ENCODE measurements around the gene KMO.

The KMO gene

GRCh38 chr1:241527146-241527545 is 5.0 kb upstream of the KMO start:
- DNase-seq (ENCODE audit: low spot score in 2 of 2) (no peak), ATAC-seq (no peak)
- no peak overlapping the region for H3K27ac Mint-ChIP-seq
- peaks cover 8% of the 10 kb centered on the region for H3K4me1 Mint-ChIP-seq
- H3K9me3 Mint-ChIP-seq, result no peaks in the 10 kb centered on the region
- no peaks in the 10 kb centered on the region for H3K36me3 Mint-ChIP-seq
- no peak overlapping the region for H3K4me3 Mint-ChIP-seq

DNA sequence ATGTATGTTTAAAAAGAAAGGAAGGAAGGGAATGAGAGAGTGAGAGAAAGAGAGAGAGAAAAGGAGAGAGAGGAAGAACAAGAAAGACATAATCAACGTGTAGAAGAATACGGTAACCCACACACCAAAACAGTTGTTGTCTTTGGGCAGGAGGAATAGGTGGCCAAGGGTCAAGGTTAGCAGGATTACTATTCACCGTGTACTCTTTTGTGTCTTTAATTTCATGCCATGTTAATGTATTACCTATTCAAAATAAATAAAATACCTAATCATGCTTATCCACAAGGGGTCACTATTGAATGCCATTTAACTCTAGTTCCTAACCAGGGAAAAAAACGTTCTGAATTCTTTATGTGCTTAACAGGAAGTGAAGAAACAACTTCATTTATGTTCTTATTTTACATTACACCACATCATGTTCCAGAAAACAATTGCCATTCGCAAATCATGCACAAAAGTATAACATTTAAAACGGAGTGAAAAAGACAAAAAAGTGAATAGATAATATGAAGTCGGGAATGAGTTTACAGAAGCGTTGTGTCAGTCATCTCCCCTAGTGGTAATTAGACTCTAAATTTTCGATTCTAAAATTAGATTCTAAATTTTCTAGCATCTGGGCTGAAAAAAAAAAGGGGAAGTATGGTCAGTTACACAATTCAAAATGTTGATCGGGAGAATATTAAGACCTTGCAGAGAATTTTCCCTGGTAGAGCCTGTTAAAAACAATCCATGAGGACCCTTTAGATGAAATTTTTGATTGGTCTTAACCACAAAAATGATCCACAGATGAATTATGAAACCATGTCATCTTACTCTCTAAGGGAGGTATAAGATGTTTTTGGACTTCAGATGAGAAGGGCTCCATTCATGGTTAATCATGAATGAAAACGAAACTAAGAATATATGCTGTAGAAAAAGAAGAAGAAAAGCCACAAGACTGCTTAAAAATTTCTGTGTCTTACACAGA is 700 bp upstream of the KMO start:
- H3K4me1 Mint-ChIP-seq, result peaks cover 8% of the 10 kb centered on the region
- no peaks in the 10 kb centered on the region for H3K9me3 Mint-ChIP-seq

GRCh38 chr1:241532864-241533263 is 686 bp downstream of the KMO start:
- peaks cover 8% of the 10 kb centered on the region for H3K4me1 Mint-ChIP-seq
- no peak overlapping the region for H3K27ac Mint-ChIP-seq
- no peak overlapping the region for H3K4me3 Mint-ChIP-seq
- H3K36me3 Mint-ChIP-seq, result no peaks in the 10 kb centered on the region
- H3K9me3 Mint-ChIP-seq, result no peaks in the 10 kb centered on the region
- DNase-seq (ENCODE audit: low spot score in 2 of 2) (no peak), ATAC-seq (peak; percentile 67)

More for the DNA sequence above, 700 bp upstream of the KMO start:
- Mint-ChIP-seq H3K4me3 (peak overlapping the region; percentile 72), H3K27ac (peak overlapping the region; percentile 74), H3K36me3 (no peaks in the 10 kb centered on the region)
- ATAC-seq (peak; percentile 81), DNase-seq (ENCODE audit: low spot score in 2 of 2) (no peak)

GRCh38 chr1:241533326-241534115 is 1.3 kb downstream of the KMO start:
- Mint-ChIP-seq H3K9me3 (no peaks in the 10 kb centered on the region), H3K36me3 (no peaks in the 10 kb centered on the region), H3K27ac (no peak overlapping the region), H3K4me1 (peaks cover 8% of the 10 kb centered on the region), H3K4me3 (no peak overlapping the region)
- no peak for ATAC-seq
- DNase-seq (ENCODE audit: low spot score in 2 of 2), result no peak

DNA sequence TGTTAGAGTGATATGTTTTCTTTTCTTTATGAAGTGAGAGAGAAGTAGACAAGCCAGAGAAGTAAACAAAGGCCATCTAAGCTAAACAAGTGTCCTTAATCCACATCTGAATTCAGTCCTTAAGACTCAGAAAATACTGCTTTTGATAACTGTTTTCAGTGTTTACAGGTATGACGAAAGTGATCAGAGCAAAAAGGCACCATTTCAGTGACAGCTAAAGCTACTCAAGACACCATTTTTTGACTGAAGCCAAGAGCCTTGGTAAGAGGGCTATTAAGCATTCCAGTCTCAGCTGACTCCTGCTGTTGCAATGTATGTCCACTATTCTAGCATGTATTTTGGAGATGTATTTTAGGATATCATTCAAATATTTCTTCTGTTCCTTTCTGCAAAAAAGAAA is 4.1 kb downstream of the KMO start:
- H3K9me3 Mint-ChIP-seq, result no peaks in the 10 kb centered on the region

GRCh38 chr1:241536969-241537368 is 4.8 kb downstream of the KMO start:
- Mint-ChIP-seq H3K9me3 (no peaks in the 10 kb centered on the region), H3K4me1 (no peaks in the 10 kb centered on the region), H3K36me3 (no peaks in the 10 kb centered on the region), H3K27ac (no peak overlapping the region), H3K4me3 (no peak overlapping the region)
- no peak for DNase-seq (ENCODE audit: low spot score in 2 of 2)
- ATAC-seq, result no peak

More for the DNA sequence above, 4.1 kb downstream of the KMO start:
- DNase-seq (ENCODE audit: low spot score in 2 of 2) (no peak), ATAC-seq (no peak)
- no peaks in the 10 kb centered on the region for H3K36me3 Mint-ChIP-seq
- no peak overlapping the region for H3K27ac Mint-ChIP-seq
- no peak overlapping the region for H3K4me3 Mint-ChIP-seq
- H3K4me1 Mint-ChIP-seq, result peaks cover 6% of the 10 kb centered on the region

GRCh38 chr1:241542199-241542907 is 10.2 kb downstream of the KMO start:
- H3K4me3 Mint-ChIP-seq, result no peak overlapping the region
- no peak overlapping the region for H3K27ac Mint-ChIP-seq

DNA sequence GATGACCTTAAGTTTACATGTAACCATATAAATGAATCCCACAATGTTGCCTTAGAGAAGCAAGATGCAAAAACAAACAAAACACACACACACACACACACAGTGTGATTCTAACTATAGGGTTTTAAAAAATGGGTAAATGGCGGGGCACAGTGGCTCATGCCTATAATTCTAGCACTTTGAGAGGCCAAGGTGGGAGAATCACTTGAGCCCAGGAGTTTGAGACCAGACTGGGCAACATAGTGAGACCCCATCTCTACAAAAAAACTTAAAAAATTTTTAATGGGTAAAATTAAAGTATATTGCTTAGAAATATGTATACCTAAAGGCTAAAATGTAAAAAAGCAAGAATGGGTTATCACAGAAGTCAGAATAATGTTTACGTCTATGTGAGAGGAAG is 15.8 kb downstream of the KMO start:
- Mint-ChIP-seq H3K36me3 (no peaks in the 10 kb centered on the region), H3K9me3 (no peaks in the 10 kb centered on the region), H3K4me3 (no peak overlapping the region), H3K27ac (no peak overlapping the region), H3K4me1 (peaks cover 13% of the 10 kb centered on the region)
- DNase-seq (ENCODE audit: low spot score in 2 of 2) (no peak), ATAC-seq (no peak)

More at GRCh38 chr1:241542199-241542907, 10.2 kb downstream of the KMO start:
- no peak for ATAC-seq
- no peaks in the 10 kb centered on the region for H3K9me3 Mint-ChIP-seq
- DNase-seq (ENCODE audit: low spot score in 2 of 2), result no peak
- no peaks in the 10 kb centered on the region for H3K4me1 Mint-ChIP-seq
- no peaks in the 10 kb centered on the region for H3K36me3 Mint-ChIP-seq

GRCh38 chr1:241550318-241550717 is 18.1 kb downstream of the KMO start:
- H3K4me1 Mint-ChIP-seq, result peaks cover 13% of the 10 kb centered on the region
- no peaks in the 10 kb centered on the region for H3K36me3 Mint-ChIP-seq
- no peak overlapping the region for H3K4me3 Mint-ChIP-seq
- no peaks in the 10 kb centered on the region for H3K9me3 Mint-ChIP-seq
- DNase-seq (ENCODE audit: low spot score in 2 of 2) (no peak), ATAC-seq (no peak)
- no peak overlapping the region for H3K27ac Mint-ChIP-seq

DNA sequence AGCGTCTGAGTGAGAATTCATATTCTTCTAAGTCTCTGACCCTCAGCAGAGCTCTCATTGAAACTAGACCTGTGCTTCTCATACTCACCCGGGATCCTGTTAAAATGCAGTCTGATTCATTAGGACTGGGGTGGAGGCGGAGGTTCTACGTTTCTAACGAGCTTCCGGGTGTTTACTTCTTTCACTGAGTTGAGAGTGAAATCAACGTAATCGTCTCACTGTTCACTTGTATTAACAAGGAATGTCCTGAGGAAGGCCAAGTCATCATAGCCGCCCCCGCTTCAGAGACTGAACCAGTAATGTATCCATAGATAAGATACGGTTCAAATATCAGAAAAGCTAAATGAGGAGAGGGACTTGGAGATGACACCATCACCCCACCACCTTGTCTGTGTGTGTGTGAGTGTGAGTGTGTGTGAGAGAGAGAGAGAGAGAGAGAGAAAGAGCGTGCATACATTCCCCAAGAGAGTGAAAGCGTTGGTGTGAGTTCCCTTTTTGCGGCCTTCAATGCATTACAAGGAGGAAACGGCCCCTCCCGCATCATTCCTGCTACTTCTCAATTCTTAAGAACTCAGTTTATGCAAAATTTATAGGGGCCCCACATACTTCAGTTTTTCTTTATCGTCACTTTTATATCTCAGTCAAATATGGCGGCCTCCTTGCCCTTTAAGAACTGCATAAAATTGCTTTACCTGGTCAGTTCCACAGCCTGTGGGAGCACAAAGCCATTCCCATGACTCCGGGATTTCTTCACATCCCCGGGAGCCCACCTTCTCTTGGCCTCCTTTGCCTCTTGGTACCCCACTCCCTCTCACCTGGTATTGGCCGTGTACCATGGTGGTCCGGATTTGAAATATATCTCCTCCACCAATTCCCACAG is 19.8 kb downstream of the KMO start:
- peaks cover 13% of the 10 kb centered on the region for H3K4me1 Mint-ChIP-seq
- no peaks in the 10 kb centered on the region for H3K36me3 Mint-ChIP-seq
- no peaks in the 10 kb centered on the region for H3K9me3 Mint-ChIP-seq
- peak; percentile 92 for ATAC-seq
- DNase-seq (ENCODE audit: low spot score in 2 of 2), result peak in 1 of 2 donors; percentile 53
- peak overlapping the region; percentile 38 for H3K4me3 Mint-ChIP-seq
- peak overlapping the region; percentile 75 for H3K27ac Mint-ChIP-seq

DNA sequence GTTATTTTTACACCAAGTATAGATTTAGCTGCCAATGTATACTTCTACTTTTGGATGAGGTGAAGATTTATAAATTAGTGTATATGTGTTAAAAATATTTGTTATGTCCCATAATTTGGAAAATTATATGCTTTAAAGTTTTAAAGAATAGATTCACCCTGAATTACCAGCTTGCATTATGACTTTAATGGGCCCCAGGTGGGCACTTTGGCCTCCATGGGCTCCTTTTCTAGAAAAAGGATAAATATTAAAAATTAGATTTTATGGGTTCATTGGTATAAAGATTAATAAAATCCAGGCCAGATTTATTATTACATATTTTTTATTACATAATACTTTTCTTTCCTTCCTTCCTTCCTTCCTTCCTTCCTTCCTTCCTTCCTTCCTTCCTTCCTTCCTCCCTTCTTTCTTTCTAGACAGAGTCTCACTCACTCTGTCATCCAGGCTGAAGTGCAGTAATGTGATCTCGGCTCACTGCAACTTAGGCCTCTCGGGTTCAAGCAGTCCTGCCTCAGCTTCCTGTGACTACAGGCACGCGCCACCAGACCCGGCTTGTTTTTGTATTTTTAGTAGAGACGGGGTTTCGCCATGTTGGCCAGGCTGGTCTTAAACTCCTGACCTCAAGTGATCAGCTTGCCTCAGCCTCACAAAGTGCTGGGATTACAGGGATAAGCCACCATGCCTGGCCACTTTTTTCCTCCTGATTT is 21.9 kb downstream of the KMO start:
- Mint-ChIP-seq H3K4me3 (no peak overlapping the region), H3K9me3 (no peaks in the 10 kb centered on the region), H3K36me3 (no peaks in the 10 kb centered on the region), H3K27ac (no peak overlapping the region), H3K4me1 (peaks cover 13% of the 10 kb centered on the region)
- ATAC-seq (no peak), DNase-seq (ENCODE audit: low spot score in 2 of 2) (no peak)

DNA sequence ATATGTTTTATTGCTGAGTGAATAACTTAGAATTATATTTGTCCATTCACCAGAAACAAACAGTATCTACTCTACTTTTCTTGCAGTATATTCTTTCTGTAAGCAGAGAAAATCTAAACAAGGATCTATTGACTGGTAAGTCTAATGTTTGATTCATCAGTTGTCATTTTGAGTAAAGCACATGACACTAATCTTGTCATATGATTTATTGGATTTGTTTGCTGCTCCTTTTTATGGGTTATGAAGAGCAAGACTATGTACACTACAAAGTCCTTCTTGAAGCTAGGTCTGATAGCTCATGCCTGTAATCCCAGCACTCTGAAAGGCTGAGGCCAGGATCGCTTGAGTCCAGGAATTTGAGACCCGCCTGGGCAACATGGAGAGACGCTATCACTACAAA is 23.3 kb downstream of the KMO start:
- no peak for DNase-seq (ENCODE audit: low spot score in 2 of 2)
- Mint-ChIP-seq H3K36me3 (no peaks in the 10 kb centered on the region), H3K4me1 (peaks cover 13% of the 10 kb centered on the region), H3K9me3 (no peaks in the 10 kb centered on the region), H3K4me3 (no peak overlapping the region), H3K27ac (no peak overlapping the region)
- ATAC-seq, result no peak

DNA sequence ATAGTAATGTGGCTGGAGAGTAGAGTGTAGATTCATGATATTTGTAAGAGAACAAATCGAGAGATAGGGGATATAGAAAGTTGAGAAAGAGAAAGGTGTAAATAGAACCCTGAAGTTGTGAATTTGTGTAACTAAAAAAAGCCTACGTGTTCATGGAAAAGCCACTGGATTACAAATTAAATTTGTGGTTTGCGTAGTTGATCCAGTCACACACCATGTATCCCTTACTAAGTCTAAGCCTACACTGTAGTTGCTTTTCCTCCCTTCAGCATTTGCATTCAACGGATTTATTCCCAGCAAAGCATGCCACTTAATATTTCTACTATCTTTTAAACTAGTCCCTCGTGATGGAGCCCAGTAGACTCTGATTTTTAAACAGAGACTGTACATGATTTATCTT is 24.9 kb downstream of the KMO start:
- H3K9me3 Mint-ChIP-seq, result no peaks in the 10 kb centered on the region
- peaks cover 2% of the 10 kb centered on the region for H3K4me1 Mint-ChIP-seq
- no peaks in the 10 kb centered on the region for H3K36me3 Mint-ChIP-seq
- no peak overlapping the region for H3K4me3 Mint-ChIP-seq
- DNase-seq (ENCODE audit: low spot score in 2 of 2), result no peak
- H3K27ac Mint-ChIP-seq, result no peak overlapping the region
- no peak for ATAC-seq

All from stimulated activated effector memory CD8-positive, alpha-beta T cell treated with anti-CD3 and anti-CD28 coated beads, Interleukin-12 subunit alpha, Interleukin-12 subunit beta, amount 100 ng/mL, for 72 hours (primary cell).